HepG2 (cell line): ENCODE results near the gene ARSB. TPM values are rescaled to one million over a fixed set of nuclear protein-coding genes. Genes with fewer than 3 reads are reported as not detected.

Experiments used
- AFF4 ChIP-seq: sonication (generic); formaldehyde crosslinking; IDR thresholded peaks from 2 replicates; pipeline ENCODE4 v1.4.0; 2020; ENCODE audit warnings: missing genetic modification reagents
- ATF4 ChIP-seq, 2 experiments: fragments of 450-650 bp in 1 of 2; sonication (generic) in 1 of 2; formaldehyde crosslinking; IDR thresholded peaks; 2 replicates each; pipeline versions ENCODE4 v1.5.0 to v1.8.0; 2020 to 2022; ENCODE audit warnings: mild to moderate bottlenecking in 1 of 2, missing genetic modification reagents in 1 of 2
- CEBPG ChIP-seq: IDR thresholded peaks from 2 replicates; pipeline ENCODE4 v1.6.1; 2016
- CENPBD1 ChIP-seq: sonication (generic); formaldehyde crosslinking; IDR thresholded peaks from 2 replicates; pipeline ENCODE4 v1.8.0; 2022; ENCODE audit warnings: missing genetic modification reagents, low read depth, mild to moderate bottlenecking, borderline replicate concordance
- DMAP1 ChIP-seq: IDR thresholded peaks from 2 replicates; pipeline ENCODE4 v1.6.1; 2016
- FLYWCH1 ChIP-seq: sonication (generic); formaldehyde crosslinking; IDR thresholded peaks from 2 replicates; pipeline ENCODE4 v1.8.1; 2023; ENCODE audit warnings: mild to moderate bottlenecking, missing genetic modification reagents
- FOXP1 ChIP-seq, 2 experiments: fragments of 450-650 bp in 1 of 2; IDR thresholded peaks; 2 replicates each; pipeline ENCODE4 v1.6.1; 2017 to 2018; ENCODE audit warnings: antibody characterized with exemption in 1 of 2
- GFI1 ChIP-seq: sonication (generic); formaldehyde crosslinking; IDR thresholded peaks from 2 replicates; pipeline ENCODE4 v1.5.0; 2020; ENCODE audit warnings: missing genetic modification reagents, mild to moderate bottlenecking, borderline replicate concordance
- GPN1 ChIP-seq: sonication (generic); formaldehyde crosslinking; IDR thresholded peaks from 2 replicates; pipeline ENCODE4 v1.5.1; 2020; ENCODE audit warnings: missing genetic modification reagents, borderline replicate concordance
- KDM4B ChIP-seq: sonication (generic); formaldehyde crosslinking; IDR thresholded peaks from 2 replicates; pipeline ENCODE4 v1.4.0; 2020; ENCODE audit warnings: missing genetic modification reagents
- KMT2B ChIP-seq: IDR thresholded peaks from 2 replicates; pipeline ENCODE4 v1.6.1; 2016; ENCODE audit warnings: missing genetic modification reagents, missing compliant biosample characterization
- MAFG ChIP-seq: sonication (generic); formaldehyde crosslinking; IDR thresholded peaks from 2 replicates; pipeline ENCODE4 v1.5.1; 2020; ENCODE audit warnings: mild to moderate bottlenecking, missing genetic modification reagents
- NFRKB ChIP-seq: fragments of 450-650 bp; IDR thresholded peaks from 2 replicates; pipeline ENCODE4 v1.6.1; 2017
- NRL ChIP-seq: sonication (generic); formaldehyde crosslinking; IDR thresholded peaks from 2 replicates; pipeline ENCODE4 v1.5.0; 2020; ENCODE audit warnings: missing genetic modification reagents, mild to moderate bottlenecking, moderate library complexity, borderline replicate concordance
- PAXIP1 ChIP-seq: sonication (generic); formaldehyde crosslinking; conservative IDR thresholded peaks from 2 replicates; pipeline ENCODE4 v1.4.0; 2020; ENCODE audit warnings: mild to moderate bottlenecking, missing genetic modification reagents, moderate library complexity
- PHB2 ChIP-seq: fragments of 450-650 bp; IDR thresholded peaks from 2 replicates; pipeline ENCODE4 v1.6.1; 2018; ENCODE audit not compliant: partially characterized antibody
- PHF21A ChIP-seq: sonication (generic); formaldehyde crosslinking; IDR thresholded peaks from 2 replicates; pipeline ENCODE4 v1.5.0; 2020; ENCODE audit warnings: mild to moderate bottlenecking, missing genetic modification reagents
- SAP130 ChIP-seq: IDR thresholded peaks from 2 replicates; pipeline ENCODE4 v1.6.1; 2016; ENCODE audit warnings: low read depth
- SNAI1 ChIP-seq: sonication (generic); formaldehyde crosslinking; IDR thresholded peaks from 2 replicates; pipeline ENCODE4 v1.5.0; 2020; ENCODE audit warnings: mild to moderate bottlenecking, missing genetic modification reagents, borderline replicate concordance
- ZNF24 ChIP-seq: fragments of 450-650 bp; IDR thresholded peaks from 2 replicates; pipeline ENCODE4 v1.6.1; 2017; ENCODE audit warnings: antibody characterized with exemption, mild to moderate bottlenecking
- ZNF569 ChIP-seq: sonication (generic); formaldehyde crosslinking; IDR thresholded peaks from 2 replicates; pipeline ENCODE4 v1.5.0; 2020; ENCODE audit warnings: mild to moderate bottlenecking, missing genetic modification reagents, moderate library complexity, borderline replicate concordance
- ZNF7 ChIP-seq: IDR thresholded peaks from 2 replicates; pipeline ENCODE4 v1.6.1; 2016; ENCODE audit warnings: missing biosample characterization, missing genetic modification reagents
- ZNF879 ChIP-seq: sonication (generic); formaldehyde crosslinking; IDR thresholded peaks from 2 replicates; pipeline ENCODE4 v1.8.1; 2023; ENCODE audit warnings: missing genetic modification reagents
- polyA plus RNA-seq, 8 experiments: library from polyadenylated mRNA; depleted of rRNA in 3 of 8; stranded (reverse) in 7 of 8; unstranded in 1 of 8; fragments of >200 nt; fragmentation: Illumina TruSeq in 4 of 8; extraction: Trizol in 4 of 8; gene quantifications; 2 replicates each; pipeline versions ENCODE4 v1.2.1 to v1.2.3, GENCODE V29; 2011 to 2016; ENCODE audit warnings: low read depth in 4 of 8, missing spikeins in 1 of 8, mixed read lengths in 1 of 8; ENCODE audit not compliant: insufficient read depth in 1 of 8
- total RNA-seq, 5 experiments: library from RNA; depleted of rRNA; stranded (reverse); fragments of >200 nt; fragmentation: Illumina TruSeq; extraction: Trizol; gene quantifications; 2 replicates each; pipeline ENCODE4 v1.2.3, GENCODE V29; 2016; ENCODE audit warnings: low read depth in 1 of 5

The ARSB gene
- total and polyA plus RNA-seq, 2 of the 13 experiments (the other 11 are each of a cell fraction or from before 2014, with no cell fraction given): 52.6 to 66.4 TPM

- no peak for TF ChIP-seq CENPBD1 (CRISPR knock-in tag)
- no peak for TF ChIP-seq GPN1 (CRISPR knock-in tag)
- peak; percentile 98 for TF ChIP-seq PAXIP1 (CRISPR knock-in tag)
- TF ChIP-seq GFI1: peak; percentile 95
- peak; percentile 93 for TF ChIP-seq PHF21A
- TF ChIP-seq CEBPG (CRISPR knock-in tag): peak; percentile 92
- no peak for TF ChIP-seq NRL (CRISPR knock-in tag)
- TF ChIP-seq FOXP1 (IDR thresholded peaks at IDR 0.05): peak; percentile 69
- TF ChIP-seq FOXP1 (CRISPR knock-in tag; IDR thresholded peaks at IDR 0.05): peak; percentile 98
- TF ChIP-seq ZNF7 (CRISPR knock-in tag): no peak
- TF ChIP-seq AFF4: peak; percentile 86
- TF ChIP-seq ZNF24: no peak
- TF ChIP-seq ZNF569 (CRISPR knock-in tag): no peak
- no peak for TF ChIP-seq PHB2
- no peak for TF ChIP-seq MAFG (CRISPR knock-in tag)
- no peak for TF ChIP-seq SNAI1 (CRISPR knock-in tag)
- TF ChIP-seq NFRKB: no peak
- peak; percentile 98 for TF ChIP-seq SAP130 (CRISPR knock-in tag)
- TF ChIP-seq ATF4 (CRISPR knock-in tag; IDR thresholded peaks at IDR 0.05): peak in 1 of 2 experiments; percentile 95; a peak in 2 of 4 replicates
- TF ChIP-seq DMAP1 (CRISPR knock-in tag): peak; percentile 67
- TF ChIP-seq KMT2B (CRISPR knock-in tag): peak; percentile 75
- TF ChIP-seq KDM4B (CRISPR knock-in tag): peak; percentile 89; the same call in 1 of the 2 replicates
- TF ChIP-seq FLYWCH1 (CRISPR knock-in tag): no peak
- 0 out of 2 replicates have a peak, but pooled peaks have one; percentile 64 for TF ChIP-seq ZNF879 (CRISPR knock-in tag)
Observed at GRCh38 chr5:78985725-78986223, 664 bp upstream of the ARSB start (continued).
